HepG2 (cell line): ENCODE results near the gene SNX4. TPM values are rescaled to one million over a fixed set of nuclear protein-coding genes. Genes with fewer than 3 reads are reported as not detected.
A peak's percentile ranks its signal among the peaks of the same experiment; 100 is the strongest.

ENCODE experiments used
- CCDC6 ChIP-seq: sonication (generic); formaldehyde crosslinking; IDR thresholded peaks from 2 replicates; pipeline ENCODE4 v1.8.1; 2022; ENCODE audit warnings: mild to moderate bottlenecking, missing genetic modification reagents, moderate library complexity
- HNRNPK ChIP-seq: fragments of 200-400 bp; formaldehyde crosslinking; IDR thresholded peaks from 2 replicates; pipeline ENCODE4 v1.6.1; 2018; ENCODE audit warnings: low read length, low read depth, moderate library complexity, mild to moderate bottlenecking; ENCODE audit not compliant: poor library complexity, severe bottlenecking
- IKZF1 ChIP-seq: fragments of 450-650 bp; IDR thresholded peaks from 2 replicates; pipeline ENCODE4 v1.7.1; 2016
- MBNL3 ChIP-seq: fragments of 250-450 bp; sonication (Bioruptor Pico); conservative IDR thresholded peaks from 2 replicates; pipeline ENCODE4 v1.8.0; 2022; ENCODE audit warnings: mild to moderate bottlenecking, inconsistent platforms
- MTA1 ChIP-seq: sonication (generic); formaldehyde crosslinking; IDR thresholded peaks from 2 replicates; pipeline ENCODE4 v1.4.0; 2020; ENCODE audit warnings: missing genetic modification reagents, mild to moderate bottlenecking, borderline replicate concordance
- NFKBIZ ChIP-seq: IDR thresholded peaks from 2 replicates; pipeline ENCODE4 v1.6.1; 2018; ENCODE audit warnings: missing genetic modification reagents, missing compliant biosample characterization
- RAD21 ChIP-seq: fragments of 450-650 bp; formaldehyde crosslinking; IDR thresholded peaks from 2 replicates; pipeline ENCODE4 v1.5.0; 2020; ENCODE audit warnings: mild to moderate bottlenecking
- SNAI1 ChIP-seq: sonication (generic); formaldehyde crosslinking; IDR thresholded peaks from 2 replicates; pipeline ENCODE4 v1.5.0; 2020; ENCODE audit warnings: mild to moderate bottlenecking, missing genetic modification reagents, borderline replicate concordance
- SPEN ChIP-seq: sonication (generic); formaldehyde crosslinking; IDR thresholded peaks from 2 replicates; pipeline ENCODE4 v1.5.1; 2020; ENCODE audit warnings: low read depth, mild to moderate bottlenecking, missing genetic modification reagents
- TAF1 ChIP-seq: sonication (generic); formaldehyde crosslinking; IDR thresholded peaks from 2 replicates; pipeline ENCODE4 v1.4.0; 2020; ENCODE audit warnings: missing genetic modification reagents
- TSC22D2 ChIP-seq: sonication (generic); formaldehyde crosslinking; IDR thresholded peaks from 2 replicates; pipeline ENCODE4 v1.5.1; 2020; ENCODE audit warnings: missing genetic modification reagents, mild to moderate bottlenecking, borderline replicate concordance
- USF2 ChIP-seq, 2 experiments: sonication (generic) in 1 of 2; formaldehyde crosslinking in 1 of 2; IDR thresholded peaks; 2 replicates each; pipeline versions ENCODE4 v1.5.1 to v1.6.1; 2011 to 2020; ENCODE audit warnings: borderline replicate concordance in 1 of 2, low read depth in 1 of 2, low read length in 1 of 2, mild to moderate bottlenecking in 1 of 2, missing genetic modification reagents in 1 of 2, moderate library complexity in 1 of 2
- ZNF143 ChIP-seq: sonication (generic); formaldehyde crosslinking; IDR thresholded peaks from 2 replicates; pipeline ENCODE4 v1.4.0; 2020; ENCODE audit warnings: missing genetic modification reagents
- ZNF430 ChIP-seq: sonication (generic); formaldehyde crosslinking; IDR thresholded peaks from 2 replicates; pipeline ENCODE4 v1.9.0; 2021; ENCODE audit warnings: mild to moderate bottlenecking, missing genetic modification reagents
- ZNF496 ChIP-seq: sonication (generic); formaldehyde crosslinking; IDR thresholded peaks from 2 replicates; pipeline ENCODE4 v1.8.1; 2023; ENCODE audit warnings: mild to moderate bottlenecking, moderate library complexity, missing genetic modification reagents; ENCODE audit not compliant: insufficient replicate concordance
- ZNF501 ChIP-seq: sonication (generic); formaldehyde crosslinking; IDR thresholded peaks from 2 replicates; pipeline ENCODE4 v1.5.1; 2020; ENCODE audit warnings: mild to moderate bottlenecking, moderate library complexity, missing genetic modification reagents
- ZNF589 ChIP-seq: sonication (generic); formaldehyde crosslinking; conservative IDR thresholded peaks from 2 replicates; pipeline ENCODE4 v1.8.0; 2022; ENCODE audit warnings: mild to moderate bottlenecking, moderate library complexity, missing genetic modification reagents
- ZNF709 ChIP-seq: sonication (generic); formaldehyde crosslinking; IDR thresholded peaks from 2 replicates; pipeline ENCODE4 v1.5.0; 2020; ENCODE audit warnings: mild to moderate bottlenecking, missing genetic modification reagents
- polyA plus RNA-seq, 8 experiments: library from polyadenylated mRNA; depleted of rRNA in 3 of 8; stranded (reverse) in 7 of 8; unstranded in 1 of 8; fragments of >200 nt; fragmentation: Illumina TruSeq in 4 of 8; extraction: Trizol in 4 of 8; gene quantifications; 2 replicates each; pipeline versions ENCODE4 v1.2.1 to v1.2.3, GENCODE V29; 2011 to 2016; ENCODE audit warnings: low read depth in 4 of 8, missing spikeins in 1 of 8, mixed read lengths in 1 of 8; ENCODE audit not compliant: insufficient read depth in 1 of 8
- total RNA-seq, 5 experiments: library from RNA; depleted of rRNA; stranded (reverse); fragments of >200 nt; fragmentation: Illumina TruSeq; extraction: Trizol; gene quantifications; 2 replicates each; pipeline ENCODE4 v1.2.3, GENCODE V29; 2016; ENCODE audit warnings: low read depth in 1 of 5
- TF ChIP-seq, protein P1 (sequence below): sonication (generic); formaldehyde crosslinking; IDR thresholded peaks from 2 replicates; pipeline ENCODE4 v1.4.0; 2020; ENCODE audit warnings: missing genetic modification reagents
- TF ChIP-seq, protein P2 (sequence below): sonication (generic); formaldehyde crosslinking; IDR thresholded peaks from 2 replicates; pipeline ENCODE4 v1.4.0; 2020; ENCODE audit warnings: missing genetic modification reagents, borderline replicate concordance

SNX4 gene
- total and polyA plus RNA-seq, 2 of the 13 experiments (the other 11 are each of a cell fraction or from before 2014, with no cell fraction given) = 18.1 to 73.6 TPM

DNA sequence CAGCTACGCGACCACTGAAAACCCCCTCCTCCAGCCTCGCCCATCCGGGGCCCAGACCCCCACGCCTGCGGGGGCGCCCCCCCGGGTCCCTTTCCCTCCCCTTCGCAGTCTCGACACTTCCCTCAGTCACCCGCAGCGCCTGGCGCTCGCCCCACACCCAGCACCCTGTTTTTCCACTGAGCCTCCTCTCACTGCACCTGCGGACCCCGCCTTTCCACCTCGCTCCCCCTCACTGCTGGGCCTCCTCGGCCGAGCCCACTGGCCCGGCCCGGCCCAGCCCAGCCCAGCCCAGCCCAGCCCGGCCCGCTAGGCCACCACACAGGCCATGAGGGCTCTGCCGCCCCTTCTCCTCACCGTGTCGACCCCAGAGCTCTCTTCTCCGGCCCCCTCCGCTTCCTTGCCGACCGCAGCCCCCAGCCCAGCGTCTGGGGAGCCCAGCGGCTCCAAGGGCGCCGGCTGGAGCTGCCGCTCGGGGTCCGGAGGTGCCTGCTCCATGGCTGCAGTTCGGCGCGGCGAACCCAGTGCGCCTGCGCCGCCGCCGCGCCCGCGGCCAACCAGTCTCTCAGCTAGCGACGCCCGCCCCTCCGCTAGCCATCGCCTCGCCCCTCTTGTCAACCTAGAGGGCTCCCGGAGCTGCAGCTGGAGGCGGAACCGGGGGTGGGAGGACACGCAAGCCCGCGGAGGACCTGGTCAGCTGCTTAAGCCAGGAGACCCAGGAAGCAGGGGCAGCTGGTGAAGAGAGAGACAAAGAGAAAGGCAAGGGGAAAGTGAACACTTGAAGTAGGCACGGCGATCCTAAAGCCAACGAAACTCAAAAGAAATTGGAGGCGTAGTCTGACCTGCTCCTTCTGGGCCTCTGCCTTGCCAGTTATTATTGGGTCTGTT is at the start of gene SNX4 (continued):
- TF ChIP-seq ZNF589 (no peak), TAF1 (CRISPR knock-in tag) (peak; percentile 75), ZNF496 (CRISPR knock-in tag) (no peak), SPEN (CRISPR knock-in tag) (peak; percentile 64; the same call in 1 of the 2 replicates), CCDC6 (CRISPR knock-in tag) (no peak), USF2 (IDR thresholded peaks at IDR 0.05; ENCODE audit: low read depth, low read length) (no peak), USF2 (CRISPR knock-in tag; IDR thresholded peaks at IDR 0.05; ENCODE audit: borderline replicate concordance) (no peak), NFKBIZ (0 out of 2 replicates have a peak, but pooled peaks have one; percentile 34), ZNF501 (CRISPR knock-in tag) (peak; percentile 93), RAD21 (CRISPR knock-in tag) (no peak; the same call in 1 of the 2 replicates), MBNL3 (CRISPR knock-in tag) (no peak), HNRNPK (peak; percentile 77), IKZF1 (no peak), ZNF709 (CRISPR knock-in tag) (peak; percentile 77), MTA1 (CRISPR knock-in tag) (peak; percentile 75; the same call in 1 of the 2 replicates), SNAI1 (CRISPR knock-in tag) (no peak), ZNF143 (CRISPR knock-in tag) (no peak), ZNF430 (CRISPR knock-in tag) (peak; percentile 85), TSC22D2 (CRISPR knock-in tag) (no peak)
- TF ChIP-seq, protein P1, sequence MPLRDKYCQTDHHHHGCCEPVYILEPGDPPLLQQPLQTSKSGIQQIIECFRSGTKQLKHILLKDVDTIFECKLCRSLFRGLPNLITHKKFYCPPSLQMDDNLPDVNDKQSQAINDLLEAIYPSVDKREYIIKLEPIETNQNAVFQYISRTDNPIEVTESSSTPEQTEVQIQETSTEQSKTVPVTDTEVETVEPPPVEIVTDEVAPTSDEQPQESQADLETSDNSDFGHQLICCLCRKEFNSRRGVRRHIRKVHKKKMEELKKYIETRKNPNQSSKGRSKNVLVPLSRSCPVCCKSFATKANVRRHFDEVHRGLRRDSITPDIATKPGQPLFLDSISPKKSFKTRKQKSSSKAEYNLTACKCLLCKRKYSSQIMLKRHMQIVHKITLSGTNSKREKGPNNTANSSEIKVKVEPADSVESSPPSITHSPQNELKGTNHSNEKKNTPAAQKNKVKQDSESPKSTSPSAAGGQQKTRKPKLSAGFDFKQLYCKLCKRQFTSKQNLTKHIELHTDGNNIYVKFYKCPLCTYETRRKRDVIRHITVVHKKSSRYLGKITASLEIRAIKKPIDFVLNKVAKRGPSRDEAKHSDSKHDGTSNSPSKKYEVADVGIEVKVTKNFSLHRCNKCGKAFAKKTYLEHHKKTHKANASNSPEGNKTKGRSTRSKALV (CRISPR knock-in tag) = peak; percentile 82
- TF ChIP-seq, protein P2, sequence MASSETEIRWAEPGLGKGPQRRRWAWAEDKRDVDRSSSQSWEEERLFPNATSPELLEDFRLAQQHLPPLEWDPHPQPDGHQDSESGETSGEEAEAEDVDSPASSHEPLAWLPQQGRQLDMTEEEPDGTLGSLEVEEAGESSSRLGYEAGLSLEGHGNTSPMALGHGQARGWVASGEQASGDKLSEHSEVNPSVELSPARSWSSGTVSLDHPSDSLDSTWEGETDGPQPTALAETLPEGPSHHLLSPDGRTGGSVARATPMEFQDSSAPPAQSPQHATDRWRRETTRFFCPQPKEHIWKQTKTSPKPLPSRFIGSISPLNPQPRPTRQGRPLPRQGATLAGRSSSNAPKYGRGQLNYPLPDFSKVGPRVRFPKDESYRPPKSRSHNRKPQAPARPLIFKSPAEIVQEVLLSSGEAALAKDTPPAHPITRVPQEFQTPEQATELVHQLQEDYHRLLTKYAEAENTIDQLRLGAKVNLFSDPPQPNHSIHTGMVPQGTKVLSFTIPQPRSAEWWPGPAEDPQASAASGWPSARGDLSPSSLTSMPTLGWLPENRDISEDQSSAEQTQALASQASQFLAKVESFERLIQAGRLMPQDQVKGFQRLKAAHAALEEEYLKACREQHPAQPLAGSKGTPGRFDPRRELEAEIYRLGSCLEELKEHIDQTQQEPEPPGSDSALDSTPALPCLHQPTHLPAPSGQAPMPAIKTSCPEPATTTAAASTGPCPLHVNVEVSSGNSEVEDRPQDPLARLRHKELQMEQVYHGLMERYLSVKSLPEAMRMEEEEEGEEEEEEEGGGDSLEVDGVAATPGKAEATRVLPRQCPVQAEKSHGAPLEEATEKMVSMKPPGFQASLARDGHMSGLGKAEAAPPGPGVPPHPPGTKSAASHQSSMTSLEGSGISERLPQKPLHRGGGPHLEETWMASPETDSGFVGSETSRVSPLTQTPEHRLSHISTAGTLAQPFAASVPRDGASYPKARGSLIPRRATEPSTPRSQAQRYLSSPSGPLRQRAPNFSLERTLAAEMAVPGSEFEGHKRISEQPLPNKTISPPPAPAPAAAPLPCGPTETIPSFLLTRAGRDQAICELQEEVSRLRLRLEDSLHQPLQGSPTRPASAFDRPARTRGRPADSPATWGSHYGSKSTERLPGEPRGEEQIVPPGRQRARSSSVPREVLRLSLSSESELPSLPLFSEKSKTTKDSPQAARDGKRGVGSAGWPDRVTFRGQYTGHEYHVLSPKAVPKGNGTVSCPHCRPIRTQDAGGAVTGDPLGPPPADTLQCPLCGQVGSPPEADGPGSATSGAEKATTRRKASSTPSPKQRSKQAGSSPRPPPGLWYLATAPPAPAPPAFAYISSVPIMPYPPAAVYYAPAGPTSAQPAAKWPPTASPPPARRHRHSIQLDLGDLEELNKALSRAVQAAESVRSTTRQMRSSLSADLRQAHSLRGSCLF (CRISPR knock-in tag) = no peak
